NCI-H2196 treated with DMSO at 0.1 percent for 48 hours (cell line): Measurements from ENCODE around the gene CPOX.

Experiments
- DNase-seq: peaks from one replicate; lab custom pipeline; 2025; ENCODE audit not compliant: unreplicated experiment; lab: John Stamatoyannopoulos, UW

Gene CPOX

GRCh38 chr3:98596541-98597500 lies 3.4 kb upstream of the CPOX start:
- DNase-seq, result no peak

- DNase-seq, result no peak
Measured at GRCh38 chr3:98596087-98596486, 2.7 kb upstream of the CPOX start.

- no peak for DNase-seq
Measured at GRCh38 chr3:98594628-98595324, 1.4 kb upstream of the CPOX start.

GRCh38 chr3:98592345-98592935 lies 971 bp downstream of the CPOX start:
- DNase-seq, result no peak

GRCh38 chr3:98589331-98590036 lies 3.9 kb downstream of the CPOX start:
- no peak for DNase-seq

- DNase-seq, result no peak
Measured at GRCh38 chr3:98588065-98588464, 5.3 kb downstream of the CPOX start.

GRCh38 chr3:98587654-98588053 lies 5.8 kb downstream of the CPOX start:
- DNase-seq, result no peak

- no peak for DNase-seq
Measured at GRCh38 chr3:98584547-98584946, 8.9 kb downstream of the CPOX start.

- no peak for DNase-seq
Measured at GRCh38 chr3:98583766-98584165, 9.6 kb downstream of the CPOX start.

GRCh38 chr3:98582042-98582441 lies 11.4 kb downstream of the CPOX start:
- DNase-seq, result no peak

- DNase-seq, result no peak
Measured at GRCh38 chr3:98581474-98581873, 11.9 kb downstream of the CPOX start.

GRCh38 chr3:98580401-98581386 lies 12.7 kb downstream of the CPOX start:
- DNase-seq, result no peak

GRCh38 chr3:98577178-98577895 lies 16.1 kb downstream of the CPOX start:
- no peak for DNase-seq

- no peak for DNase-seq
Measured at GRCh38 chr3:98574132-98574531, 19.3 kb downstream of the CPOX start.

- DNase-seq, result no peak
Measured at GRCh38 chr3:98573181-98573728, 20.2 kb downstream of the CPOX start.

GRCh38 chr3:98568402-98568801 lies 25.0 kb downstream of the CPOX start:
- DNase-seq, result no peak

- DNase-seq, result no peak
Measured at GRCh38 chr3:98567666-98568270, 25.6 kb downstream of the CPOX start.

GRCh38 chr3:98565843-98566242 lies 27.6 kb downstream of the CPOX start:
- DNase-seq, result no peak

GRCh38 chr3:98565237-98565643 lies 28.2 kb downstream of the CPOX start:
- DNase-seq, result no peak
